ENCODE measurements around the gene POP4.
"Not testable (repeated sequence)": the region's sequence is repeated elsewhere in the genome, so short reads cannot be mapped to it uniquely, and the experiment has no call there.

The POP4 gene

DNA sequence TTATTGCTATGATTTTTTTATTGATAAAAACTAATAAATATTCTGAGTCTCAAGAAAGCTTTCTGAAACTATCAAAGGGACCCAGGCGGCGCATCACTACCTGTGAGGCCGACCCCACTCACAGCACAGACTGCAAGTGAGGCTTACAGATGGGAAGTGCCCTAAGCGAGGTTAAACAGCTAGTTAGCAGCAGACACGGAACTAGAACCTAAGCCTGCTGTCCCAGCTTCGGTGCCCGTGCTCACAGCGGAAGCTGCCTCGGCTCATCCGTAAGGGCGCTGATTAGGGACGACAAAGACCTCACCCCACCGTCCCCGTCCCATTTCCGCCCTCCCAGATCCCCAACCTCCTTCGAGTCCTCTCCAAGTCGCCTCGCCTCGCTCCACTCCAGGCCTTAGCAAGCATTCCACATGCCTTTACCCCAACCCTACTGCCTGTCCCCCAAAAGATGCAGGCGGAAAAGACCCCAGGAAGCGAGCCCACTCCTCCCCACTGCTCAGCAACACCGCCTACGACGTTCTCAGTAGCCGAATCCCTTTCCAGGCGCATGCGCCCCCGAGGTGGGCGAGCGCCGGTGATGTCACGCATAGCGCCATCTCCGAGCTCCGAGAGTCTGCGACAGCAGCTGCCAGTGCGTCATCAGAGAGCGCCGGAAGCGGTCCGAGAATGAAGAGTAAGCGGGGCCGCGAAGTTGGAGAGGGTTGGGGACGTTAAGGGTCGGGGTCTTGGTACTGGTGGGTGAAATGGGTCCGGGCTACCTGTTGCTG is at the start of gene POP4:
TSS of gene POP4 (plus strand) at position 631 of the 767 bp plus-strand sequence. CDS start at position 667, 36 bp downstream.
- DNase-seq (ENCODE audit: low spot score), result peak; percentile 94

GRCh38 chr19:29559110-29559509 is 47.0 kb upstream of the POP4 start:
- DNase-seq (ENCODE audit: low spot score), result not testable (repeated sequence)

DNA sequence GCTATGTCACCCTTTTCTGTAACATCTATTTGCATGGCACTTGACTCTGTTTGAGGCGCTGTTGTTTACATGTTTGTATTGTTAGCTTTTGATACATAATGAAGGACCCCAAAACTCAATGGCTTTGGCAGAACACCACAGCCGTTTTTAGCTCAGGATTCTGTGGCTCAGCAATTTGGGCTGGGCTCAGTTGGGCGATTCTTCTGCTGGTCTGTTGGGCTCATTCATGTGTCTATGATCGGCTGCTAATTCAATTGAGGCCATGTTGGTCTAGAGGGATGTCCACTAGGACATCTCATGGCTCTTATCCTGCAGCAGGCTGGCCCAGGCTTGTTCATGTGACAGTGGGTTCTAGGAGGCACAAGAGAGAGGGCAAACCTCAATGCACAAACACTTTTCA is 46.3 kb upstream of the POP4 start:
- no peak for DNase-seq (ENCODE audit: low spot score)

DNA sequence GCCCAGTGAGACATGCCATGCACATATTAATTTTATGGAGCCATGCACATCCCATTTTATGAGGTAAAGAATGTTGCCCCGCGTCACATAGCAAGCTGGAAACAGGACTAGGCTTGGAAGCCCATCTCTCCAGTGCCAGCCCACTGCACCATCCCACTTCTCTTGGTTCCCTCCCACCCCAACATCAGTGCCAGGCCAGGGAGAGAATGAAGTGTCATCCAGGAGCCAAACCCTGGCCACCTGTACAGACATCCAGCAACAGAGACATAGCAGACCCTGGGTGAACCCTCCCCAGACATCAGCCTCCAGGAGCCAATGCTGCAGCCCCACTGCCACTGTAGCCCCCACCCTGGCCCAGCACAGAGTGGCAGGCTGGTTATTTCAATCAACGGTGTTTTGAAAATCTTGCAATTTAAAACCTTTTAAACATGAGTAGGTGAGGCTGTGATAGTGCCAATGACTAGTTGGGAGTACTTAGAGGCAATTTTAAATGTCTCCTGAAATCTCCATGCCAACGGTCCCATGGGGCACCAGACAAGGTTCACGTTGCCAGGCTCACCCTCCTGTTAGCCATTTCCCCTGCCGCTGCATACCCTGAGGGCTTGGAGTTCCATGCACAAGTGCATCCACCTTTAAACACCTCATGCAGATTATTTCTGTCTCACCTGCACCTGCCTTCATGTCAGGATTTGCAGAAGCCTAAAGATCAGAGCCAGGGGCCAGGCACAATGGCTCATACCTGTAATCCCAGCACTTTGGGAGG is 45.6 kb upstream of the POP4 start:
- no peak for DNase-seq (ENCODE audit: low spot score)

GRCh38 chr19:29561601-29562000 is 44.5 kb upstream of the POP4 start:
- no peak for DNase-seq (ENCODE audit: low spot score)

- DNase-seq (ENCODE audit: low spot score), result no peak
These were observed 43.5 kb upstream of the POP4 start for GRCh38 chr19:29562299-29563297.

DNA sequence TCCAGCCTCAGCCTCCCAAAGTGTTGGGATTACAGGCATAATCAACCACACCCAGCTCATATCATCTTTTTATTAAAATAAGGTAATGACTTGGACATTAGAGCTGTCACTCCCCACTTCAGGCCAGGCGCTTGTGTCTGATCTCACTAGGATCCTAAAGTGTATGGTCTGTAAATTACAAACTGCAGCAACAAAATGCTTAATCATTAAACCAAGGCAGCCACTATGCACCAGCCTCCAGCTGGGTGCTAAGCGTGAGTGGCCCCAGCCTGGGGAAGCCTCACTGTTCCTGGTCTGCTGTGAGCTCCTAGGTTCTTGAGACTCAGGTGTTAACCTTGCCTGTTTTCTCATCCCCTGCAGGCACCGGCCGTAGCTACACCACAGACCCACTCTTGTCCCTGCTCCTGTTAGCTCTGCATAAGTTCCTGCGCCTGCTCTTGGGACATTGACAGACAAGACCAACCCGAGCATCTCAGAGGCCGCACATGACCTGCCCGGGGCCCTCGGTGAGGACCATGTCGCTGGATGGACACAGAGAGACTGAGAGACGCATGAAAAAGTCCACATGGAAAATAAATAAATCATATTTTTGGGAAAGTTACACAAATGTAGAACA is 42.5 kb upstream of the POP4 start:
- no peak for DNase-seq (ENCODE audit: low spot score)

DNA sequence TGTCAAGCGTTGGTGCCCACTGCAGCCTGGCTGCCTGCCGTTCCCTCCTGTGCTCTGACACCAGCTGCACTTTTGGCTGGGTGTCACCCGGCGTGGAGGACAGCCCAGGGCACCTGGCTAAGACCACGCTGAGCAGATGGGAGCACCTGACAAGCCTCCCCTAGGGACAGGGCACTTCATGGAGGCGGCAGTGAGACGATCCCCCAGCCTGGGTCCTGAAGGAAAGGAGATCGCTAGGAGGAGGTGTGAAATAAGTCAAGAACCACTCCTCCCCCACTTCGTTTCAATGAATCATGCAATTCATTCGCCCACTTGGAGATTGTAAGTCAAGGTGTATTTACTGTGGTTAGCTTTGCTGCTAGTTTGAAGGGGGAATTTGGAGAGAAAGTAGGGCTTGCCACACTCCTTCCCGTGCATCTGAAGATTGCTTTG is 41.5 kb upstream of the POP4 start:
- no peak for DNase-seq (ENCODE audit: low spot score)

DNA sequence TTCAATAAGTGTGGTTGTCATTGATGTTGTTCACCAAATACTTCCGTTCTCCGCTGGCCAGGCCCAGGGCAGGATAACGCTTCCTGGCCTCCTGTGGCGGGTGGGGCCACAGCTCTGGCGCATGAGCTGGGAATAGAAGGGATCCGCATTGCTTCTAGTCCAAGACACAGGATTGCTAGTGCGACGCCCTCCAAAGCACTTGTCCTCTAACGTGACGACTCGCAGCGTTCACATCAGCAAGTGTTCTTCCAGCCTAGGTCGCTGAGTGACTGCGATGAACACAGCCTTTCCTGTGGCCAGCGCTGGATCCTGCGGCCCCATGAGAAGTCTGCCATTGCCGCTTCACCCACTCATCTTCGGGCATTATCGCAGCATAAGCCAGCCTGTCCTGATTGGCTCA is 40.9 kb upstream of the POP4 start:
- no peak for DNase-seq (ENCODE audit: low spot score)

GRCh38 chr19:29566496-29567054 is 39.5 kb upstream of the POP4 start:
- no peak for DNase-seq (ENCODE audit: low spot score)

DNA sequence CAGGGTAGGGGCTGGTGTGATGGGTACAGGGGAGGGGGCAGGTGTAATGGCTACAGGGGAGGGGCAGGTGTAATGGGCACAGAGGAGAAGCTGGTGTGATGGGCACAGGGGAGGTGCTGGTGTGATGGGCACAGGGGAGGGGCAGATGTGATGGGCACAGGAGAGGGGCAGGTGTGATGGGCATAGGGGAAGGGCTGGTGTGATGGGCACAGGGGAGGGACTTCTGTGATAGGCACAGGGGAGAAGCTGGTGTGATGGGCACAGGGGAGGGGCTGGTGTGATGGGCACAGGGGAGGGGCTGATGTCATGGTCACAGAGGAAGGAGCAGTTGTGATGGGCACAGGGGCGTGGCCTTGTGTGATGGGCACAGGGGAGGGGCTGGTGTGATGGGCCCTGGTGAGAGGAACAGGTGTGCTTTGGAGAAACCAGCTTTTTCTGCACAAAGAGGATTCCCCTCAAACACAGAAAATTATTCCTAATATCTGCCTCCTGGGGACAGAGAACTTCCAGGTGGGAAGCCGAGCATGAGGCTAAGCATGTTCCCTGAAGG is 38.6 kb upstream of the POP4 start:
- no peak for DNase-seq (ENCODE audit: low spot score)

DNA sequence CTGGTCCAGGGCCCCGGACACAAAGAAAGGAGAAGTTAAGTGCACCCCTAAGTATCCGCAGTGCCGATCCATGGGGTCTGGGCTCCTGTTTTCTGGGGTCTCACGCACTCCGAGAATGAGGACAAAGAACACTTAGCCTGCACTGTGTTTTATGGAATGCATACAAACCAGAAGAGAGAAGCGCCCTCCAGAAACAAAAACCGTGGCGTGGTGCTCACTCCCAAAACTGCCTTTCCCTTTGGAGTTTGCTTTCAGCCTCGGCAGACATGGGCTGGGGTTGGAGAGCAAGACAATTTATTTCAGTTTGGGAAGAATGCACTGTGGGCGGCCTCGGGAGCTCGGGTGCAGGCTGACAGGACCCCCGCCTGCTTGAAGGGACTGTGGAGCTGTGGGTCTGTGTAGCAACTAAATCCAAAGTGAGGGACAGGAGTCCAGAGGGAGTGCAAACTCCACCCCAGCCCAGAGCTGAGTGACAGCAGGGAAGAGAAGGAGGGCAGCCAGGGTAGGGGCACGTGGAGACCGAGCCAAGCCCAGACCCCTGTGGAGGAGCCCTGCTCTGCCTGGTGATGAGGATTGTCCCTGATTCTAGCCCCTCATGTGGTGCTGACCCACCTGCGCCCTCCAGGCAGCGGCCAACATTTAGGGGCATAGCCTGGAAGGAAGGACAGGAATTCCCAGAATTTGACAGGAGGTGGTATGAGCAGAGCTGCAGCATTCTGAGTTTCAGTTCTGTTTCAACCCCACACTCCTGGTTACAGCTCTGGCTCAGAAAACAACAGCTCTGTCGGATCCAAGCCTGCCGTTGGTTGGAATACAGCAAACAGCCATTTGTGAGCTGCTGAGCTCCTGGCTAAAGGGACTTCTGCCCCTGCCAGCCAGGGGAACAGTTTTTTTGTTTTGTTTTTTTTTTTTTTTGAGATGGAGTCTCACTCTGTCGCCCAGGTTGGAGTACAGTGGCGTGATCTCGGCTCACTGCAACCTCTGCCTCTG is 37.8 kb upstream of the POP4 start:
- DNase-seq (ENCODE audit: low spot score), result no peak

- DNase-seq (ENCODE audit: low spot score), result no peak
These were observed 36.8 kb upstream of the POP4 start for GRCh38 chr19:29569038-29569911.

DNA sequence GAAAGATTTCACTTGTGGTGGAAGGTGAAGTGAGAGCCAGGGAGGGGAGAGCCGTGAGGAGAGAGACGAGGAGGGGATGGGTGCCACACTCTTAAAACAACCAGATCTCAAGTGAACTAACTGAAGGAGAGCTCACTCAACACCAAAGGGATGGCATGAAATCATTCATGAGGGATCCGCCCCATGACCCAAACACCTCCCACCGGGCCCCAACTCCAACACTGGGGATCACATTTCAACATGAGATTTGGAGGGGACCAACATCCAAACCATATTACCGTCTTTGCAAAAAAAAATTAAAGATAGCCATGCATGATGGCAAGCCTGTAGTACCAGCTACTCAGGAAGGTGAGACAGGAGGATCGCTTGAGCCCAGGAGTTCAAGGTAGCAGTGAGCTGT is 34.9 kb upstream of the POP4 start:
- no peak for DNase-seq (ENCODE audit: low spot score)

DNA sequence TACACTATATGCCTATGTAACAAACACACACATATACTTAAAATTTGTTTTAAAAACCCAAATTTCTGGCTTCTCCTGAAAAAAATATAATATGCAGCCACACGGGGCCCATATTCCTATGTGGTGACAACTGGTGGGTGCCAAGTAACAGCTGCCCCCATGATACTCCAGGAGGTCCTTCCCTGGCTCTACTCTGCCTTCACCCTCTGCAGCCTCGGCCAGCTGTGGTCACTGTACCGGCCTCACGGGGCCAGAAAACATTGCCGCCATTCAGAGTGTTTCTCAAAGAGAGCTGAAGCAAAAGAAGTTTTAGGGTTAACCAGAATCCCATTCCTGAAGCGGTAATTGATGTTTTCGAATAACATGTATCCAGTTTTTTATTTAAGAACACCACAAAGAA is 32.6 kb upstream of the POP4 start:
- no peak for DNase-seq (ENCODE audit: low spot score)

DNA sequence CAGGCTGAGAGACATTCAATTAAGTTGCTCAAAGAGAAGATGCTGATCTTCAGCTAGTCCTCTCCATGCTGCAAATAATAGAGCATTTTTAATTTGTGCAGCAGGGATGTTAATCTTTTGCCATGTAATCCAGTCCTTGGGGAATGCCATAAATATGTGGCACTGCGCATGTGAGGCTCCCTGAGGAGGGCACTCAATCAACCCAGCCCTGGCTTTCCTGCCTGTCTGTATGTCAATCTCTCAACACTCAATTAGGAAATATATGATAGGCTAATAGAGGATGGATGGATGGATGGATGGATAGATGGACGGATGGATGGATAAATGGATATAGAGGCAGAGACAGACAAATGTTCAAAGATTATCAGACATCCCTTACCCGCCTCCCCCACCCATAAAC is 31.6 kb upstream of the POP4 start:
- no peak for DNase-seq (ENCODE audit: low spot score)

DNA sequence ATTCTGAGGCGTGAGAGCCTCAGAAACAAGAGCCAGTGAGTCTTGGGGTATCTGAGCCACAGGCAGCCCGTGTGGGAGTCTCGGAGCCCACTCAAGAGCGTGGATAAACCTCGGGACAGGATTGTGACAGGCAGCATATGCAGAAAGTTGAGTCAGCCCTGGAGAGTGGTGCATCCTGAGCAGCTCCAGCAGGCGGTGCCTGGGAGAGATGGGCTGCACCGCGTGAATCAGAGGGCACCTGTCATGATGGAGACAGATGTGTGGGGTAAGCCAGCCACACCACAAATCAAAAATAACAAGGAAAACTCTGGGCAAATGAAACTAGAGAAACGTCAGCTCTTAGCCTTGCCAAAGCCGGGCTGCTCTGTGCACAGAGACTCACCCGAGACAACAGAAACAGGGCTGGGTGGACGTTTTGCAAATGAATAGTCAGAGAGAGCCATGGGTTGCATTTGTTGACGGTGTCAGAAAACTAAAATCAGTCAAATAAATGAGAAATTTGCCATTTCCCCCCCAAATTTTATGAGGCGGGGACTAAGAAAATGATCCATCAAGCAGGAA is 30.0 kb upstream of the POP4 start:
- no peak for DNase-seq (ENCODE audit: low spot score)

Measured in globus pallidus (tissue), 1 donor.